HG02885 (cell line): ENCODE results near the gene PKLR.
A peak's percentile ranks its signal among the peaks of the same experiment; 100 is the strongest.
"Not testable (repeated sequence)": the region's sequence is repeated elsewhere in the genome, so short reads cannot be mapped to it uniquely, and the experiment has no call there.

Source experiments
- ATAC-seq: cut with Tn5 transposase; IDR thresholded peaks from one replicate; pipeline ENCODE4 v1.9.1; 2021; ENCODE audit warnings: mild to moderate bottlenecking; ENCODE audit not compliant: unreplicated experiment, poor library complexity

Gene PKLR

DNA sequence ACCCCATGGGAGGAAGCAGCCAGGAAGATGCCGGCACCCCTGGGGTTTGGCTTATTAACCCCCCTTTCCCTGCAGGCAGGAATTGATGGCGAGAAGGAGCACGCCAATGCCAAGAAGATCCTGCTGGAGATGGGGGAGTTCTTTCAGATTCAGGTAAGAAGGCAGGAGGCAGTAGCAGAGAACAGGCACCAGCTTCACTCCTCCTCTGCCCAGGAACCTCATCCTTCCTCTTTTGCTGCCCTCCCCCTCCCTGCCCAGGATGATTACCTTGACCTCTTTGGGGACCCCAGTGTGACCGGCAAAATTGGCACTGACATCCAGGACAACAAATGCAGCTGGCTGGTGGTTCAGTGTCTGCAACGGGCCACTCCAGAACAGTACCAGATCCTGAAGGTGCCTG lies 18.3 kb upstream of the PKLR start:
- no peak for ATAC-seq

DNA sequence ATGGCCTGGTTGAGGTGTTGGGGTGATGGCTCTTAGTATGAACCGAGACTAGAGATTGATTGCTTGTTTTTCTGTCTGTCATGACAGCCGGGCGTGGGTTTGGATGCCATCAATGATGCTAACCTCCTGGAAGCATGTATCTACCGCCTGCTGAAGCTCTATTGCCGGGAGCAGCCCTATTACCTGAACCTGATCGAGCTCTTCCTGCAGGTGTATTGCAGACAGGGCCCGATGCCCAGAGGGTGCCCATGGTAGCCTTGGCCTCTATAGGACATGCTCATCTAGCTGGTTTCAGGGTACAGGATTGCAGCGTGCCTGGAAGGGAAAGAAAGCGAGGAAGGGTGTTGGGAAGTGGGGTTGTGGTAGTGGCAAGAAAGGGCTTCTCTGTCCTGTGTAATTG lies 16.8 kb upstream of the PKLR start:
- no peak for ATAC-seq

DNA sequence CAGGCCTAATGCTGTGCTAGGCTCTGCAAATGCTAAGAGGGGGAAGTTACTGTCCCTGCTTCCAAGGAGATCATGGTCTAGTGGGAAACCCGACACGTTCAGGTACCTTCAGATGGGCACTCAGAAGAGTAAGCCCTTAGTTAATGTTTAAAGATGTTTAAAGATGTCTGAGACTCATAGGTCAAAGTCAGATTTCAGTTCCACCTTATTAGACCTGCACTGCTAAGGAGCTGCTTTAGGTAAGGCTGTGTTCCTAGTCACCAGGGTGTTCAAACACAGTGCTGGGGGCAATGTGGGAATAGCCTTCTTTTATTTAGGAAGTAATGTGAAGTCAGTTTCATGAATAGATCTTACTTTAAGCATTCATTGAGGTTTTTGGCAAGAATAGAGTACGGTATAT lies 15.7 kb upstream of the PKLR start:
- no peak for ATAC-seq

DNA sequence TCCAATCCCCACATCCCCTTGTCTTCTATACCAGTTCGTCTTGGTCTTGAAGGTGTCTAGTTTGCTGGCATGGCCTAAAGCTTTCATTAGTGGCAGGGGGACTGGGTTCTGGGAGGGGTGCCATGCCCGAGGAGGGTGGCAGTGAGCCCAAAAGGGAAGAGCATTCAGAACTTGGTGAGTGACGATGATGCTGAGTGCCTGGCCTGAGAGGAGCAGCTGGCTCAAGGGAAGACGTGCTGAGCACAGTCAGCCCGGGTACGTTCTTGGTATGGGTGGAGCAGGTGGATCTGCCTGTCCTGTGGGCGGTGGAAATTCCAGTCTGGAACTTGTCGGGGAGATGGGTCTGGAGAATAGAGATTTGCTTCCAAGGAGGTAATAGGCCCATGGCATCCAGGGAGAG lies 12.0 kb upstream of the PKLR start:
- ATAC-seq = no peak

DNA sequence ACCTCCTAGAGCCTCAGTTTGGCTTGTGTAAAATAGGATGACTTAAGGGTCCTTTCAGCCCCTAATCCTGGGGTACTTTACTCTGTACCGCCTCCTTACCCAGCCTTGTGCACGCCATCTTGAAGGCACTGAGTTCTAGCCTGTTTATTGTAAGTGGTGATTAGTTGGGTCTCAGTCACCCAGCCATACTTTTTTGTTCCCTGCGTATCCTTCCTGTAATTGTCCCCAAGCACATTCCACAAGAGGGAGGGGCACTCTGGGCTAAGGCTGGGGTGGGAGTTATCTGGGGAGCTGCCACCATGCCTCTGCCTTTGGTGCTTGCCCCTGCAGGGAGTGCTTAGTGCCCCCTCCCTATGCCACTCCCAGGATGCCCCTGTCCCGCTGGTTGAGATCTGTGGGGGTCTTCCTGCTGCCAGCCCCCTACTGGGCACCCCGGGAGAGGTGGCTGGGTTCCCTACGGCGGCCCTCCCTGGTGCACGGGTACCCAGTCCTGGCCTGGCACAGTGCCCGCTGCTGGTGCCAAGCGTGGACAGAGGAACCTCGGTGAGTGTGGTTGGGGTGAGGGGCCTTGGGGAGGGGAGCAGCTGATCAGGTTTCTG lies 8.3 kb upstream of the PKLR start:
- no peak for ATAC-seq

DNA sequence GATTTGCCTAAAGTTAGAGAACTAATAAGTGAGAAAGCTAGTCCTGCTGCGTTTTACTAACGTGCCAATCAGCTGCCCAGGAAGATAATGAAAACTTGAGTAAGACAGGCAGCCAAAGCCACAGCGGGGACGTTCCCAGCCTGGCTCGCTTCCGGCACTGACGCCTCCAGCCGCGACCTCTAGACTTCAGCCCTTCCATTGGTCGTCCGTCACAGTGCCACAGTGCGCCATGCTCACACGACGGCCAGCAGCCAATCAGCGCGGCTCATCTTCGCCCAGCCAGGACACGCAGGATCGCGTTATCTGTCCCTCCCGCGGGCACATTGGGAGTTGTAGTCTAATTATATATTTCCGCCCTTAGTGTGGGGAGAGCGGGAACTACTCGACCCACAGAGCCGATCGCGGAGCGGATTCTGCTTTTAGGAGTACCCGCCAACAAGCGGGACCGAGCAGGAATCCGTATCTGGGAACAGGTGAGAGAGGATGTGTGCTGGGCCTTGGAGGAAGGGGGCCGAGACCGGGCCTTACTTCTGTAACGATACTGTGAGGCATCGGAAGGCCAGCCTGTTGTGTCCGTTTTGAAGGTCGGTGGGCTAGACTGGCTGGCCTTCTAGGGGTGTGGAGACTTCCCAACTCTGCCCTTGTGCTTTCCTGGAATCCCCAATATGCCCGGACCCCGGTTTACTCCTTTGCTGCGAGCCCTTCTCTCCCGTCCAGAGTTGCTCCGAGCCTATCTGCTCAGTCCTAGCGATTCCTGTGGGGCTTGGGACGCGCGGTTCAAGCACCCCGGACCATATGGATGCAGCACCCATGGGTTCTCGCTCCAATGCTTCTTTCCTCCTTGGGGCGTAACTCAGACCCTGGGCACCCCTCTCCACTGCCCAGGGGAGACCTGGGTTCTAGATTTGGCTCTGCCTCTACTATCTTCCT lies 7.5 kb upstream of the PKLR start, which contains the start of gene FDPS:
TSS of gene FDPS (plus strand) at position 374 of the 930 bp plus-strand sequence. CDS start 924 bp downstream, outside the sequence.
- ATAC-seq = peak; percentile 97

DNA sequence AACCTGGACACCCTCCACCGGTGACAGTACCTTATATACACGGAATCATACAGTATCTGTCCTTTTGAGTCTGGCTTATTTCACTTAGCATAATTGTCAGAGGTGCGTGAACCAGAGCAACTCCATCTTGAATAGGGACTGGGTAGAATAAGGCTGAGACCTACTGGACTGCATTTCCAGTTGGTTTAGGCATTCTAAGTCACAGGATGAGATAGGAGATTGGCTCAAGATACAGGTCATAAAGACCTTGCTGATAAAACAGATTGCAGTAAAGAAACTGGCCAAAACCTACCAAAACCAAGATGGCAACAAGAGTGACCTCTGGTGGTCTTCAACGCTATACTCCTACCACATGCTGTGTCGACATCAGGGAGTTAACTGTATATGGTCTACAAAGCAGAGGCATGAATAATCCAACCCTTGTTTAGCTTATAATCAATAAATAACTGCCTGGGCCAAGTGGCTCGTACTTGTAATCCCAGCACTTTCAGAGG lies 6.1 kb upstream of the PKLR start:
- no peak for ATAC-seq

DNA sequence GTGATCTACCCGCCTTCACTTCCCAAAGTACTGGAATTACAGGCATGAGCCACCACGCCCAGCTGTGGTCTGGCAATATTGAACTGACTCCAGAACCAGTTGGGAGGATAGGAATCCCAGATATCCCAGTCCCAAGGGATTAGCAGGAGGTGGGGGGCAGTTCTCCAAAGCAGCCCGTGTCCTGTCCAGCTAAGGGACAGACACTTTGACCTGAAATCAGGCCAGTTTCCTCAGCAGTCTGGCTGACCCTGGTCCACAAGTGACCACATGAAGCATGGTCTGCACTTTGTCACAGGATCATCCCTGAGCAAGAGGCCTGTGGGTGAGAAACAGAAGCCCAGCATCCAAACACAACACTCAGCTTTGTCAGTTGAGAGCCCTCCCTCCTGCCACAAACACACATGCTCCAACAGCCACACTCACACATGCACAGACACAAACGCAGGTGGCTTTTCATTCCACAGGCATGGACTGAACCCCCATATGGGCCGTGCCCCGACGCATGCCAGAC lies 4.7 kb upstream of the PKLR start:
- no peak for ATAC-seq

DNA sequence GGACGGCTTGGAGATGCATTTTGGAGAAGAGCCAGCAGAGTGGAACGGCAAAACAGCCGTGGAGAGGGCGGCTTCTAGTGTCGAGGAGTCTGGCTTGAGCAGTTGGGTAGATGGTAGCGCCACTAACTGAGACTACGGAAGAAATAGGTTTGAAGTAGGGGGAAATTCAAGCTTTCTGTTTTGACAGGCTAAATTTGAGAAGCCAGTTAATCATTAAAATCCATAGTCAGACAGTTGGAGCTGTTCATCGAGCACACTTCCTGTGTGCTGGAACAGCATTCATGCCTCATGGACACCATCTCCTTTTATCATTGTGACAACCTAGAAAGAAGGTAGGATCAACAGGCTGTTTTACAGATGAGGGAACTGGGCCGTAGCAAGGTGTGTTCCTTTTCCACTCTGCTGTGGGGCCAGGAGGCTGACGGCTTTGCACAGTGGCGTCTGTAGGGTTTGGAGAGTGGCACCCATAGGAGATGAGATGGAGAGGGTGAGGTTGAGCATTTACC lies 3.4 kb upstream of the PKLR start:
- ATAC-seq = no peak

DNA sequence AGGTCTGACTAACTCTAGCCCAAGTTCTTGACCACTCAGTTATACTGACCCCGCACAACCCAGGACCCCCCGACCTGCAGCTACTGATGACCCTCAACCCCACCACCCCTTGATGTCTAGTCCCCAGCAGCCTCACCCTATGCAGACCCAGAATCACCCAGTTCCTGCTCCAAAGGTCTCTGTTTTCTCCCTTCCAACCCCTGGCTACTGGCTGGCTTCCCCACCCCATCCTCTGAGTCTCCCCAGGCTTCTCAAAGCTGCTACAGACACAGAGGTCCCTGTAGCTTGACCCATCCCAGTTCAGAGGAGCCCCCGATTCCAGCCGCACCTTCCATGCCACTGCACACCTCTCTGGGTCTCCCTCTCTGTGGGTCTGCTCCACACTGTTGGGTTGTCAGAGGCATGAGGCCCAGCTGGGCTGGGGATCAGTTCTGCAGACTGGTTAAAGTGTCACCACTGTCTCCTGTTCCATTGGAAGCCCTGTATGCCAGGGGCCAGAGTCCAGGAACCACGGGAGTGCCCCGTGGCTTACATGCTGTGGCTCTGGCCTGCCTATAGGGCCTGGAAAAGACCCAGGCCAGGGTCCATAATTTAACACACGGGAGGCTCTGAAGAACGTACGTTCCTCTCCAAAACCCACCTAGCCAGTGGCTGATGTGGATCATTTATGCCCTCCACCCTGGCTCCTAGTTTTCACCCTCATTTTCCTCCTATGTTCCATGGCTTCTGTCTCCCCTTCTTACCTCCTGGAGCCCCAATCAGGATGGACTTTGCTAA lies 497 bp downstream of the PKLR start:
- ATAC-seq = no peak

GRCh38 chr1:155300024-155300423 lies 1.2 kb downstream of the PKLR start:
- ATAC-seq = no peak

GRCh38 chr1:155297384-155297783 lies 3.9 kb downstream of the PKLR start:
- no peak for ATAC-seq

DNA sequence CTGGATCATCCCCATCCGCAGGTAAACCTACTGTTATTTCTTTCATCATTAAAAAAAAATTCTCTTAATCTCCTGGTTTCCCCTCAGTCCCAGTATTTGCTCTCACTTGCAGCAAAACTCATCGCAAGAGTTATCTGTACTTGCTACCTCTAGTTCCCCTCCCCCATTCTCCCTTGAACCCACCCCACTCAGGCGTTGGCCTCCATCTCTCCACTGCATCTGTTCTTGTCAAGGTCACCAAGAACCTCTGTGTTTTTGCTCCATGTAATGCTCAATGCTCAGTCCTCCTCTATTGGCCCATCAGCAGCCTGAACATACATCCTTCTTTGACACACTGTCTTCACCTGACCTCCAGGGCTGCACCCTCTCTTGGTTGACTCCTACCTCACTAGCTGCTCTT lies 4.6 kb downstream of the PKLR start:
- ATAC-seq = no peak

- ATAC-seq = no peak
These were observed 5.3 kb downstream of the PKLR start for GRCh38 chr1:155295942-155296267.

GRCh38 chr1:155295183-155295941 lies 5.9 kb downstream of the PKLR start:
- ATAC-seq = no peak

DNA sequence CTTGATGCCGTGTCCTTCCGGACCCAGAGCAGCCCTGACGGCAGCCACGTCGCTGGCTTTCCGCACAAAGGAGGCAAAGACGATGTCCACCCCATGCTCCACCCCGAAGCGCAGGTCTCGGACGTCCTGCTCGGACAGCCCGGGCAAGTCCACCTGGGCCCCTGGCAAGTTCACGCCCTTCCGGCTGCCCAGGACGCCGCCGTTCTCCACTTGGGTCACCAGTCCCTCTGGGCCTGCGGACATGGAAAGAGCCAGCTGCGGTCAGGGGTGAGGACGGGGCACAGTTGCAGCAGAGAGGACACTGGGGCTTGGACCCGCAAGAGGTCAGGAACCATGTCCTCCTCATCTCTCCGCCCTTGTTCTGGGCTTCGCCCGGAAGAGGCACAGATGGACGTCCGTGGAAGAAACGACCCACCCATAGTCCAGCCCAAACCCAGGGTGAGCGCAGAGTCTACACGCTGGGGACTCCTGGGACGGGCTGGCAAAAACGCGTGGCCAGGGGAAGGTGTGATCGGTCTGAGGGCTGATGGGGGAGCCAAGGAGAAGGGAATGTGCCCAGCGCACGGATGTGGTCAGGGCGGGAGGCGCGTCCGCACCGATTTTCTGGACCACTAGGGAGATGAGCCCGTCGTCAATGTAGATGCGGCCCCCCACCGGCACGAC lies 6.6 kb downstream of the PKLR start:
- no peak for ATAC-seq

- no peak for ATAC-seq
These were observed 8.0 kb downstream of the PKLR start for GRCh38 chr1:155293086-155293749.

DNA sequence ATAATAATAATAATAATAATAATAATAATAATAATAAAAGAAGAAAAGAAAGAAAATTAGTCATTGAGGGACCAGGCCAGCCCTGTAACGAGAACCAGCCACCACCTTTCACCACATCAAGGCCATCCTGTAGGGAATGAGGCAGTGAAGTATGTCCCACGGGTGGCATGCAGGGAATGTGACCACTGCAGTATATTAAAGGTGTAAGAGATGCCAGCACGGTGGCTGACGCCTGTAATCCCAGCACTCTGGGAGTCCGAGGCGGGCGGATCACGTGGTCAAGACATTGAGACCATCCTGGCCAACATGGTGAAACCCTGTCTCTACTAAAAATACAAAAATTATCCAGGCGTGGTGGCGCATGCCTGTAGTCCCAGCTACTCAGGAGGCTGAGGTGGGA lies 10.2 kb downstream of the PKLR start:
- not testable (repeated sequence) for ATAC-seq
